K562 (cell line): Measurements from ENCODE around the gene CFAP70.

ENCODE experiments used
- MAFF ChIP-seq: IDR thresholded peaks from 2 replicates; pipeline ENCODE4 v1.6.1; 2012; ENCODE audit warnings: low read length, improper control_type of control experiment
- POLR2AphosphoS5 ChIP-seq: IDR thresholded peaks from 2 replicates; pipeline ENCODE4 v1.6.1; 2011; ENCODE audit warnings: mild to moderate bottlenecking, low read depth, low read length, moderate library complexity; ENCODE audit not compliant: control insufficient read depth, insufficient read depth
- SMARCA4 ChIP-seq: fragments of 450-650 bp; IDR thresholded peaks from 2 replicates; pipeline ENCODE4 v1.6.1; 2016

DNA sequence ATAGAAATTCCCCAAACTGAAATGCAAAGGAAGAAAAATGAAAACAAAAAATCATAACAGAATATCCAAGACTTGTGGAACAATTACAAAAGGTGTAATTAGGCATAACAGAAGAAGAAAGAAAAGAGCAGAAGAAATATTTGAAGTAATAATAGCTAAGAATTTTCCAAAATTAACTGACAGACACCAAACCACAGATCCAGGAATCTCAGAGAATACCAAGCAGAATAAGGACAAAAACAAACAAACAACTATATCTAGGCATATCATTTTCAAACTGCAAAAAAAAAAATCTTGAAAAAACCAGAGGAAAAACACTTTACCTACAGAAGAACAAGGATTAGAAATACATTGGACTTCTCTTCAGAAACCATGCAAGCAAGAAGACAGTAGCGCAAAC is 25.5 kb downstream of the CFAP70 start:
- TF ChIP-seq SMARCA4 (no peak), MAFF (no peak), POLR2AphosphoS5 (no peak)
